ENCODE results near the gene TRPV6. TPM values are rescaled to one million over a fixed set of nuclear protein-coding genes. Genes with fewer than 3 reads are reported as not detected.

TRPV6 gene
- total RNA-seq, 4 donors from 2014 or later, result 0.14 to 2.9 TPM; not detected in 2

GRCh38 chr7:142913051-142913450 is 27.5 kb upstream of the TRPV6 start:
- Histone ChIP-seq H3K27me3 (peaks cover 6% of the 10 kb centered on the region), H3K27ac (no peak overlapping the region), H3K9me3 (no peaks in the 10 kb centered on the region), H3K4me1 (no peaks in the 10 kb centered on the region), H3K36me3 (no peaks in the 10 kb centered on the region), H3K4me3 (no peak overlapping the region)
- 69 to 77% methylated on average over 3 of the region's 3 CpGs for WGBS, 2 donors (ENCODE audit: low coverage in 1 of 2)
- TF ChIP-seq POLR2A (IDR thresholded peaks at IDR 0.05), result no peak
- no peak for TF ChIP-seq CTCF (IDR thresholded peaks at IDR 0.05)
- in situ Hi-C loops (cut with MboI; ENCODE audit: low pct_ligation_motif_present in 1 of 4, low pct_unique_long_range_greater_than_20kb in 1 of 4, low sequenced_read_pairs in 3 of 4), result no loop called here
- DNase-seq, result no peak
- intact Hi-C loops (cut with DNase I; ENCODE audit: low total_unique reads), result no loop called here

- Histone ChIP-seq H3K27me3 (no peaks in the 10 kb centered on the region), H3K4me1 (no peaks in the 10 kb centered on the region), H3K27ac (no peak overlapping the region), H3K36me3 (no peaks in the 10 kb centered on the region), H3K4me3 (no peak overlapping the region), H3K9me3 (no peaks in the 10 kb centered on the region)
- 21 to 36% methylated on average over 2 of the region's 2 CpGs for WGBS, 2 donors (ENCODE audit: low coverage in 1 of 2)
- DNase-seq, result no peak
- intact Hi-C loops (cut with DNase I; ENCODE audit: low total_unique reads) (no loop called here), in situ Hi-C loops (cut with MboI; ENCODE audit: low pct_ligation_motif_present in 1 of 4, low pct_unique_long_range_greater_than_20kb in 1 of 4, low sequenced_read_pairs in 3 of 4) (no loop called here)
- TF ChIP-seq EP300 (IDR thresholded peaks at IDR 0.05; ENCODE audit: low read depth), result no peak
- no peak for TF ChIP-seq POLR2AphosphoS5 (IDR thresholded peaks at IDR 0.05)
- no peak for TF ChIP-seq CTCF (IDR thresholded peaks at IDR 0.05)
- no peak for TF ChIP-seq POLR2A (IDR thresholded peaks at IDR 0.05)
Observed at GRCh38 chr7:142910481-142910880, 24.9 kb upstream of the TRPV6 start.

GRCh38 chr7:142910031-142910433 is 24.5 kb upstream of the TRPV6 start:
- Histone ChIP-seq H3K4me3 (no peak overlapping the region), H3K36me3 (no peaks in the 10 kb centered on the region), H3K27ac (no peak overlapping the region), H3K9me3 (no peaks in the 10 kb centered on the region), H3K27me3 (no peaks in the 10 kb centered on the region), H3K4me1 (no peaks in the 10 kb centered on the region)
- no peak for DNase-seq
- in situ Hi-C loops (cut with MboI; ENCODE audit: low pct_ligation_motif_present in 1 of 4, low pct_unique_long_range_greater_than_20kb in 1 of 4, low sequenced_read_pairs in 3 of 4), result no loop called here
- TF ChIP-seq CTCF (IDR thresholded peaks at IDR 0.05) (no peak), EP300 (IDR thresholded peaks at IDR 0.05; ENCODE audit: low read depth) (no peak), POLR2A (IDR thresholded peaks at IDR 0.05) (no peak), POLR2AphosphoS5 (IDR thresholded peaks at IDR 0.05) (no peak)
- intact Hi-C loops (cut with DNase I; ENCODE audit: low total_unique reads), result no loop called here
- 39 to 61% methylated on average over 2 of the region's 2 CpGs for WGBS, 2 donors (ENCODE audit: low coverage in 1 of 2)

- H3K4me1 ChIP-seq, result no peaks in the 10 kb centered on the region
- H3K36me3 ChIP-seq, result no peaks in the 10 kb centered on the region
- H3K4me3 ChIP-seq, result no peak overlapping the region
- TF ChIP-seq EP300 (IDR thresholded peaks at IDR 0.05; ENCODE audit: low read depth) (no peak), CTCF (IDR thresholded peaks at IDR 0.05) (peak in 1 of 5 experiments; percentile 12), POLR2A (IDR thresholded peaks at IDR 0.05) (no peak), POLR2AphosphoS5 (IDR thresholded peaks at IDR 0.05) (no peak)
- in situ Hi-C loops (cut with MboI; ENCODE audit: low pct_ligation_motif_present in 1 of 4, low pct_unique_long_range_greater_than_20kb in 1 of 4, low sequenced_read_pairs in 3 of 4), result no loop called here
- H3K27ac ChIP-seq, result no peak overlapping the region
- intact Hi-C loops (cut with DNase I; ENCODE audit: low total_unique reads), result no loop called here
- H3K9me3 ChIP-seq, result peaks cover 0 to under 1% of the 10 kb centered on the region in 2 donors
- no peak for DNase-seq
- no peaks in the 10 kb centered on the region for H3K27me3 ChIP-seq
- 56 to 64% methylated on average over 4 to 20 of the region's 21 CpGs for WGBS, 2 donors (ENCODE audit: low coverage in 1 of 2)
Observed at GRCh38 chr7:142908921-142909890, 23.7 kb upstream of the TRPV6 start.
